ENCODE measurements around the gene MXRA8.

Gene MXRA8

GRCh38 chr1:1314678-1315335 is 43.5 kb downstream of the MXRA8 start:
- DNase-seq, result no peak
- intact Hi-C loops (cut with DNase I), result no loop called here

- intact Hi-C loops (cut with DNase I), result no loop called here
- DNase-seq, result no peak
Measured at GRCh38 chr1:1314237-1314586, 44.1 kb downstream of the MXRA8 start.

DNA sequence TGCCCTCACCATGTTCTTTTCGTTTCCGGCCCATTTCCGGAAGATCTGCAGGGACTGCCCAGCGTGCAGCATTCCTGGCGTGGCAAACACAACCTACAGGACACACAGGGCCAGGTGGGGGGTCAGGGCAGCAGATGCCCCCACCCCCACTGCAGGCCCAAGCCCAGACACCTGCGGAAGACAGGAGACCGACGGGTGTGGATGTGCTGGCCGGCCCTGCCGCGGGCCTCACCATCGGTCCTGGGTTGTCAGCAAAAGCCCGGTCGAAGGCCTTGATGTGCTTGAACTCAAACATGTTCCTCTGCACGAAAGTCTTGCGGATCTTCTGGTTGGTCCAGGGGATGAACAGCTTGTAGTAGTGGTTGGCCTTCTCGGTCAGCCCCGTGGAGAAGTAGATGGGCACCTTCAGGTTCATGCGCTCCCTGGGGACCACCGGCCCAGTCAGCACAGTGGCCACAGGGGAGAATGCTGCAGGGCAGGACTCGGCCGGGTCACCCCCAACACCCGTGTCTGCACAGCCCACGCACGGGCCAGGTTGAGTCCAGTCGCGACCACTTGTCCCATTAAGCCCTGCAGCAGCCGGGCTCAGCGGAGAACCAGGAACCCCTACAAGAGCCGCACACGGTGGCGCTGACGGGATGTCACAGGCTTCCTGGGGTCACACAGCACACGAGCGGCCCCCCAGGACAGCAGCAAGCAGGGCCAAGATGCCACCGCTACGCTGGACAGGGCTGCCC is 44.7 kb downstream of the MXRA8 start:
- intact Hi-C loops (cut with DNase I), result no loop called here
- no peak for DNase-seq

DNA sequence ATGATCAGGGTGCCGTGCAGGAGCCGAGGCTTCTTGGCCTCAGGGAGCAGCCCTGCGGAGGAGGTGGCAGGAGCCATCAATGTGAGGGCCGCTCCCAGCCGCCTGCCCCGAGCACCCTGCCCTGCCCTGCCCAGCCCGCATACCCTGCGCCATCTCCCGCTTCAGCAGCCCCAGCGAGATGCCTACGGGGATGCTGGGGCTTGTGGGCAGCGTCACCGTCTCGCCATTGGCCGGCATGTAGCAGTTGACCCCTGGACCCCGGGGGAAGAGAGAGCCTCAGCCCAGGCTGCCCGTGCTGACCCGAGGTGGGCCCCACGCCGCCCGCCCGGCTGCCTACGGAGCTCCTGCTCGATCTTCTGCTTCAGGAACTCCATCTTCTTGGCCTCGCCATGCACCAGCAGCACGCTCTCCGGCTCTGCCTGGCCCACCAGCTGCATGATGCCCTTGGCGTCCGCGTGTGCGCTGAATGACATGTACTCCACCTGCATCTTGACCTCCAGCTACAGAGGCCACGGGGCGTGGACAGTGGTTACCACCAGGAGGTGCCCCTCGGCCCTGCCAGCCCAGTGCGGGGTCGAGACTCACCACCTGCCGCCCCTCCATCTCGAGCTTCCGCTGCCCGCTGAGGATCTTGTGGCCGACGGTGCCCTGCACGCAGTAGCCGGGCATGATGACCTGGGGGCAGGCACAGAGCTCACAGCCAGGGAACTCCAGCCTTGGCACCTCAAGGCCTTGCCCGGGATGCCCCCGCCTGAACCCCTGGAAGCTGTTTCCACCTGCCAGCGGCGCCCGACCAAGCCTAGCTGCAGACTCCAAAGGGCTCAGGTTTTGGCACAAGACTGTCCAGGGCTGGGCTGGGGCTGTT is 45.7 kb downstream of the MXRA8 start:
- intact Hi-C loops (cut with DNase I), result no loop called here
- no peak for DNase-seq

DNA sequence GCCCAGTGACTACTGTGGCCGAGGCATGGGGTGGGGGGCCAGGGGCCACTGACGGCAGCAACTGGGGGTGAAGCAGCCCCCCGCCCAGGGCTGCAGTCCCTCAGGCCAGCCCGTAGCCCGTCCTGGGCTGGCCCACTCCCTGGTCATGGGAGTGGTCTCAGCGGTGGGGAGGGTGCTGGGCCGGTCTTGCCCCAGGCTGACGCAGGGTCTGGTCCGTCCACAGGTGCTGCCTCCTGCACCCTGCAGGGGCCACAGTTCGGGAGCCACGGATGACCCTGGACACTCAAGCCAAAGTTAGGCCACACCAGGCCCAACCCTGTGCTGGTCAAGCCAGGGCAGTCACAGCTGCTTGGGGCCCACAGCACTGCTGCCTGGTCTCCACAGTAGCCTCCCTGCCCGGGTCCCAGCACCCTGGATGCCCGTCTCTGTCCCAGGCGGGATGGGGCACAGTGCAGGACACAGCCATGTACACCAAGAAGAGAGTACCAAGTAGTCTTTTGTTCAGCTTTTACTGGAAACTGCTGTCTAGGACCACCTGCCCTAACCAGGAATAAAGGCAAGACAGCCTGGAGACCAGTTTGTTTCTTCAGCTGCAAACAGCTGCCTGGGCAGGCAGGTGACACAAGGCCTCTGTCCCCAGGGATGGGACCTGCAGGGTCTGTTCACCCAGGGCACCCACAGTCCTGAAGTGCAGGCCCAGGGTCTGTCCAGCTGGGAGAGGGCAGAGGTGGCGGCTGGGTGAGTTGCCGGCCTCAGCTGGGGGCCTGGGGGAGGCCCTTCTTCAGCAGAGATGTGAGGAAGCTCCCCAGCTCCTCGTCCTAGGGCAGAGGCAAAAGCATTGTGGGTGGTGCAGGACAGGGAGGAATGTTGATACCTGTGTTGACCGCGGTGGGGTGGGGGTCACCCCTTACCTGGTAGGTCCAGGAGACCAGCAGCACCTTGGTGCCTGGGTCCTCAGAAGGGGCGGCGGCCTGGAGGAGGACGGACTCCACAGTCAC is 46.9 kb downstream of the MXRA8 start:
- intact Hi-C loops (cut with DNase I), result no loop called here
- DNase-seq, result no peak

GRCh38 chr1:1310476-1311053 is 47.8 kb downstream of the MXRA8 start:
- DNase-seq, result no peak
- intact Hi-C loops (cut with DNase I), result no loop called here

- DNase-seq, result no peak
- intact Hi-C loops (cut with DNase I), result no loop called here
Measured at GRCh38 chr1:1310109-1310385, 48.3 kb downstream of the MXRA8 start.

DNA sequence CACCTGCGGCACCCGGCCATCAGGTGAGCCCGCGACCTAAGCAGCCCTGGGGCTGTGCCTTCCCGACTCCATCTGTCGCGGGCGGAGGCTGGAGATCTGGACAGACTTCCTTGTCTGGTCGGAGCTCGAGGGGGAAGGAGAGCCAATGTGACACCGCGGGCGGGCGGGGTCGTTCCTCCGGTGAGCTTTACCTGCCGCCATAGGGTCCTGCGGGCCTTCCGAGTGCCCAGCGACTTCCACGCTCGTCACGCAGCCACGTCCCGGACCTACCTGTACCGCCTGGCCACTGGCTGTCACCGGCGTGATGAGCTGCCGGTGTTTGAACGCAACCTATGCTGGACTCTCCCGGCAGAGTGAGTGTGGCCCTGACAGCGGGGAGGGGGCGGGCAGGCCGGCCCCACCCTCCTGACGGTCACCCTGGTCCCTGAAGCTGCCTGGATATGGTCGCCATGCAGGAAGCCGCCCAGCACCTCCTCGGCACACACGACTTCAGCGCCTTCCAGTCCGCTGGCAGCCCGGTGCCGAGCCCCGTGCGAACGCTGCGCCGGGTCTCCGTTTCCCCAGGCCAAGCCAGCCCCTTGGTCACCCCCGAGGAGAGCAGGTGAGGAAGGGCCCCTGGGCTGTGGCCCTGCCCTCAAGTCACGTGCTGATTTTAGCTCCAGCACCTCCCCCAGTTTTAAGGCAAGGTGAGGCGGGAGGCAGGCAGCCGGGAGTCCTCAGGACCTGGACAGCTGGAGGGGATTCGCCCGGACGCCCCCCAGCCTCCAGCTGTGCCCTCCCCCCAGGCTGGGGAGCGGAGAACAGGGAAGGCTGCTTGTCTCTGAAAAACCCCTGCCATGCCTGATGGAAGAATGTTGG is 48.9 kb downstream of the MXRA8 start:
- DNase-seq, result peak in 1 of 42 donors; percentile 31
- intact Hi-C loops (cut with DNase I), result no loop called here

GRCh38 chr1:1308756-1309250 is 49.6 kb downstream of the MXRA8 start:
- intact Hi-C loops (cut with DNase I), result no loop called here
- no peak for DNase-seq

DNA sequence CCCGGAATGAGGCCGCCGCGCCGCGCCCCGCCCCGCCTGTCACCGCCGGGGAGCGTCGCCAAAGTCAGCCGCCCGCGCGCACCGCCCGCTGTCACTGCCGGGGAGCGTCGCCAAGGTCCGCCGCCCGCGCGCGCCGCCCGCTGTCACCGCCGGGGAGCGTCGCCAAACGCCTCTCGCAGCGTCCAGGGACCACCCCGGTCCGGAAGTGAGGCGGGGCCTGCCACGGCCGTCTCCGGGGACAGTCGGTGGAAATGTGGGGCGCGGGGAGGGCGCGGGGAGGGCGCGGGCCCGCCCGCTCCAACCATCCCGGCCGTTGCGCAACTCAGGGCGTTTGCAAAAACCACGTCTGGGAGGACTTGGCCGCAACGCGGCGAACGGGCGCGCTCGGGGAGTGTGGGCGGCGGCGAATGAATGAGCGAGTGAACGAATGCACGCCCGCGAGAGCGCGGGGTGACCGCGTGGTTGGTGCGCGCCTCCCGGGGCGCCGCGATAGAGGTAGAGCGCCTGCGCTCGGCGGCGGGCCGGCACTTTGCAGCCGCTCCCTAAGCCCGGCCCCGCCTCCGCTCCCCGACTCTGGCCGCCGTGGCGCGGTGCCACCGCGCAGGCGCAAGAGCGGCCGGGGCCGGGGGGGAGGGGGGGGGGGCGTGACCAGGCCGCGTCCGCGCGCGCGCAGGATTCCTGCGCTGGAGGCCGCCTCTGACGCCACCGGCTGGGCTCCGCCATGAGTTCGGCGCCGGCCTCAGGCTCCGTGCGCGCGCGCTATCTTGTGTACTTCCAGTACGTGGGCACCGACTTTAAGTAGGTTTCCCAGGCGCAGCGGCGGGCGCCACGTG is 50.2 kb downstream of the MXRA8 start, which contains the start of the genes ACAP3 and PUSL1:
Gene ACAP3, minus strand, starts transcription at position 8 of the 833 bp plus-strand sequence. CDS start 115 bp downstream, outside the sequence.
Gene PUSL1, plus strand, starts transcription at position 675 of the 833 bp plus-strand sequence. Its CDS starts 47 bp downstream, at position 722.
- intact Hi-C loops (cut with DNase I), result no loop called here
- DNase-seq, result peak; percentile 73 to 95 (median 88)

- DNase-seq, result peak in 14 of 42 donors; percentile 26 to 68 (median 50)
- intact Hi-C loops (cut with DNase I), result no loop called here
Measured at GRCh38 chr1:1307261-1307922, 51.0 kb downstream of the MXRA8 start.

GRCh38 chr1:1306661-1307260 is 51.6 kb downstream of the MXRA8 start:
- intact Hi-C loops (cut with DNase I), result no loop called here
- DNase-seq, result peak in 16 of 42 donors; percentile 28 to 60 (median 48)

GRCh38 chr1:1306070-1306660 is 52.2 kb downstream of the MXRA8 start:
- intact Hi-C loops (cut with DNase I), result no loop called here
- peak in 4 of 42 donors; percentile 33 to 48 (median 40) for DNase-seq

- intact Hi-C loops (cut with DNase I), result no loop called here
- DNase-seq, result peak in 35 of 42 donors; percentile 33 to 85 (median 63)
Measured at GRCh38 chr1:1305300-1306069, 52.9 kb downstream of the MXRA8 start.

Data from head of caudate nucleus (tissue), 42 donors.